Central memory CD4-positive, alpha-beta T cell (primary cell): ENCODE data around the gene SHLD1.
"Not testable (repeated sequence)": the region's sequence is repeated elsewhere in the genome, so short reads cannot be mapped to it uniquely, and the experiment has no call there.

Source experiments
- DNase-seq: peaks from one replicate; pipeline ENCODE4 v3.0.0; 2022
- total RNA-seq, 3 experiments: gene quantifications; one replicate each; lab custom pipeline; 2026; lab: John Stamatoyannopoulos, UW

The SHLD1 gene, protein sequence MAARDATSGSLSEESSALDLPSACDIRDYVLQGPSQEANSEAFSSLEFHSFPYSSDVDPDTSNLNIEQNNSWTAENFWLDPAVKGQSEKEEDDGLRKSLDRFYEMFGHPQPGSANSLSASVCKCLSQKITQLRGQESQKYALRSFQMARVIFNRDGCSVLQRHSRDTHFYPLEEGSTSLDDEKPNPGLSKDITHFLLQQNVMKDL
- total RNA-seq: 7.1 to 10.0 (median 9.2) reads per million in 3 experiments

DNA sequence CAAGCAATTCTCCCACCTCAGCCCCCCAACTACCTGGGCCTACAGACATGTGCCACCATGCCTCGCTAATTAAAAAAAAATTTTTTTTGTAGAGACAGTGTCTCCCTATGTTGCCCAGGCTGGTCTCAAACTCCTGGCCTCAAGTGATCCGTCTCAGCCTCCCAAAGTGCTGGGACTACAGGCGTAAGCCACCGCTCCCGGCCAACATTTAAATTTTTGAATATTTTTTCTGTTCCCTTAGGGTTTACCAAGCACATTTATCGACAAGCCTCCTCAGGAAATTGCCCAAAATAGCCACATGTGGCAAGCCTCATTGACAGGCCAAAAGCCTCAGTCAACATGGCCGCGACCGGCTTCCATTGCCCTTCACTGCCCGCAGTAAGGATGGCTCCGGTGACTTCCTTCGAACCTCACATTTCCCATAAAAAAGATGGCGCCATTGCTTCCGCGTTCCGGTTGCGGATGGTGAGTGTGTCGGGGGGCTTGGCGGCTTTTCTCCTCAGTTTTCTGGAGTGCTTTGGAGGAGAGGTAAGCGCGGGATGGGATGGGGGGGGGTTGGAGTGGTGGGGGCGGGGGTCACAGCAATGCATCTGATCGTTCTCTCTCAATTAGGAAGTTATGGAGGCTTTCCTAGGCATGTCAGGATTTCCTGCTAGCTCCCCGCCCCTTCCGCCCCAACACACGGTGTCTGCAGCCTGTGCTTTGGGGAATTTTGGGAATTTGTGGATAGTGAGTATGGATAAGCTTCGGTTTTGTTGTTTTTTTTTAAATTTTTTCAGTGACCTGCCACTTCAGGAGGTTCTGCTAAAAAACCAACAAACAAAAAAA, at the start of gene SHLD1:
Gene SHLD1 (plus strand): TSS at position 450 of the 828 bp plus-strand sequence. CDS start 22,465 bp downstream, outside the sequence.
- peak; percentile 77 for DNase-seq

DNA sequence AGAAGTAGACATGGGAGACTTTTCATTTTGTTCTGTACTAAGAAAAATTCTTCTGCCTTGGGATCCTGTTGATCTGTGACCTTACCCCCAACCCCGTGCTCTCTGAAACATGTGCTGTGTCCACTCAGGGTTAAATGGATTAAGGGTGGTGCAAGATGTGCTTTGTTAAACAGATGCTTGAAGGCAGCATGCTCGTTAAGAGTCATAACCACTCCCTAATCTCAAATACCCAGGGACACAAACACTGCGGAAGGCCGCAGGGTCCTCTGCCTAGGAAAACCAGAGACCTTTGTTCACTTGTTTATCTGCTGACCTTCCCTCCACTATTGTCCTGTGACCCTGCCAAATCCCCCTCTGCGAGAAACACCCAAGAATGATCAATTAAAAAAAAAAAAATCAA, 47.9 kb upstream of the SHLD1 start:
- not testable (repeated sequence) for DNase-seq

DNA sequence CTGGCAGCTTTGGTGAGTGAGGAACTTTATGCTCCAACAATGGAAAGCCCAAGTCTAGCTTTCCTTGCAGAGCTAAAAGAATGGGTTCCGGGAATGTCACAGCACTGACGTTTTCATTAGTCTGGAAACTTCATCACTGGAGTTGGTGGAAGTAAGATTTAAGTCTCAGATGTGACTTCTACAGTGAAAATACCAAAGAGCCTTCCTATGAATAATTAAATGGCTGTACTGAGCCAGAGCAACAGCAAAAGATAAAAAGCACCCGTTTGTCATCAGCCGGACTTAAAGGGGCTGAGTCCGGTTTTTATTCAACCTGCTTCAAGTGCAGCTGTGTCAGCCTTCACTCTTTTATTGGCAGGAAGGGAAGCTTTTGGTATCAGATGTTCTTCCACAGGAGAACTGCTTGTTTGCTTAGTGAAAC, 46.5 kb upstream of the SHLD1 start:
- DNase-seq: no peak

DNA sequence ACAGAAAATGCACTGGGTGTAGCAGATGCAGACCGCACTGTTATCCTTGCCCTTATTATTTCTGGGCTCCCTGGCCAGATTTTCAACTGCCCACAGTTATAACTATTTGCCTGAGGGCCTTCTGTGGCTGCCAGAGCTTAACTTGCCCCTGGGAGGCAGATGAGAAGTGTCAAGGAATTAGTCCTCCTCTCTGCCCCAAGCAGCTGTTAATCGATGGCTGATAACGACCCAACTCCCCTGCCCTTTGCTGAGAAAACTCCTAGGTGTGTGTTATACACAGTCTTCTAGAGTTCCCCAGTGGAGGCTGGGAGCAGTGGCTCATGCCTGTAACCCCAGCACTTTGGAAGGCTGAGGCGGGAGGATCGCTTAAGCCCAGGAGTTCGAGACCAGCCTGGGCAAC, 44.4 kb upstream of the SHLD1 start:
- DNase-seq: no peak

DNA sequence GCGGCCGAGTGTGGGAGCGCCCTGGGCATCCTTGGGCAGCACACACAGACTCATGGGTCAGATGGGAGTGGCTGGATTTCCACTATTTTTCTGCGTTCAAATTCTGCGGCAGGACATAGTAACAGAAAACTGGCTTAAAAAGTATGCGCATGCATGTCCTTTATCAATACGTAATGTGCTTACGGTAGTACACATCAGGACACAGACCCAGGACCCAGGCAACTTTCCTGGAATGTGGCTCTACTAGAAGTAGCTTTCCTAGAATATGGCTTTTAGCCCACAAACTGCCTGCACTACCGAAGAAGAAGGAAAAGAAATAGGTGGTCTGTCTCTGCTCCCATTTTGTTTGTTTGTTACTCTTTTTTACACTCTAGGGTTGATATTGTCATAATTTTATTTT, 43.4 kb upstream of the SHLD1 start:
- no peak for DNase-seq

DNA sequence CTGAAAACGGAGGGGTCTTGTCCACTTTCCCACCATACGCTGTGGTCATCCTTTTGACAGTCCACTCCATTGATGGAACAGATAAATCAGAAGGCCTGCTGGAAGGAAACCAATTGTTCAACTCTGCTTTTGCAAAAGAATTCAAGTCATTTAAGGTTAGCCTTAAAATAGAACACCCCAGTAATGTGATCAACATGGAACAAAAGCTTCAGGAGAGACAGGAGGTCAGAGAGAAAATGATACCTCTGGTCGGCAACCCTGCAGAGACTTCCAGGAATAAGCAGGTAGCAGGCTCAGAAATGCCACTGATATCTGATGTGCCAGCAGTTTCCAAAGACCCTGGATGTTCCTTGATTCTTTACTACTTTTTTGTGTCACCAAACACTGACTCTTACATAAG, 39.6 kb upstream of the SHLD1 start:
- DNase-seq: no peak

DNA sequence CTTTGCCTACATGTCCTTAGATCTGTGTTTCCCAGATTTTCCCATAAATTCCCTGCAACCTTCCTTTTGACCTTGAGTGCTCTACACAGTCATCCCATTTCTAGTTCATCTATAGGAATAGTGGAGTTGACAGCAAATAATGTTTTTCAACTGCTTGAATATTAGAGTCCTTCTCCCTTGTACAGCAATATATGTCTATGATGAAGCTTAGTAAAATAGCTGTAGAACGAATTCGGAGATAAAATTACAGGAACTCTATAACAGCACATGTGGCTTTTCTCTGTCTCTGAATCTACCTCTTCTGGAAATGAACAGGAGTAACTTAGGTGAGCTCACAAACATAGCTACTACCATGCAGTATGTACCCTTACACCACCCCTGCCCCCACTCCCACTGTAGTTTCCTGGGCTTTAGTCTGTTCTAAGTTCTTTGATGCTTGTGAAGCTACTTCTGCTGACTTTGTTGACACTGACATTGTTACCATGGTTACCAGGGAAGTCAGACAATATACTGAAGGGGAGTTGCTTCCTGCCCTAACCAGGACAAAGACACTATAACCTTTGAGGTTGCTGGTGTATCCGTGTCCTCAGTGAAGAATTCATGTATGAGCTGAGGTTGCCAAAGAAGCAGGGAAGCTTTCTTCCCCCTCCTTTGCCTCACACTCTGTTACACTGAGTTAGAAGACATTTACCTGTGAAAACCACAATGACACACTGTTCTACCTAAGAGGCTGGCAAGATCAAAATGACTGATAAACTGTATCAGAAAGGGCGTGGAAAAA, 35.8 kb upstream of the SHLD1 start:
- DNase-seq: peak; percentile 98

DNA sequence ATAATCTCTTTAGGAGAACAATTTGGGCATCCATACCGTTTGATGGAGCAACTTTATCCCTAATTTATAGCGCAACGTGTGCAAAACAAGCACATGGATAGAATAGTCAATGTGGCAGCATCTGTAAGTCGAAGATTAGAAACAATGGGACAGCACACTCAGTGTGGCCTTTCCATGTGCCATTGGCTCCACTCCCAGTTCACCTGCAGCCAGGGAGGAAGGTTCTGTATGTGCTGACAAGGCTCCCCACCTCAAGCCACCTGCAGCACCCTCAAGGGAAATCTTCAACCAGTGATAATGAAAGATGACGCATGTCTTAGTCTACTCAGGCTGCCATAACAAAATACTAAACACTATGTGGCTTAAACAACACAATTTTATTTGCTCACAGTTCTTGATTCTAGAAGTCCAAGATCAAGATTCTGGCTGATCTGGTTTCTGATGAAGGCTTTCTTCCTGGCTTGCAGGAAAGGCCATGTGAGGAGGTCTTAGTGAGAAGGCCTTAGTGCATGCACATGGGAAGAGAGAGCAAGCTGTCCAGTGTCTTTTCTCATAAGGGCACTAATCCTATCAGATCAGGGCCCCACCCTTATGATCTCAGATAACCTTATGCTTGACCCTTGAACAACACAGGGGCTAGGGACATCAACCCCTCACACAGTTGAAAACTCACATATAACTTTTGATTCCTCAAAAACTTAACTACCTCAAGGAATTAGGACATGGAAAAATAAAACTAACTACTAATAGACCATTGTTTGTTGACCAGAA, 34.9 kb upstream of the SHLD1 start:
- no peak for DNase-seq

DNA sequence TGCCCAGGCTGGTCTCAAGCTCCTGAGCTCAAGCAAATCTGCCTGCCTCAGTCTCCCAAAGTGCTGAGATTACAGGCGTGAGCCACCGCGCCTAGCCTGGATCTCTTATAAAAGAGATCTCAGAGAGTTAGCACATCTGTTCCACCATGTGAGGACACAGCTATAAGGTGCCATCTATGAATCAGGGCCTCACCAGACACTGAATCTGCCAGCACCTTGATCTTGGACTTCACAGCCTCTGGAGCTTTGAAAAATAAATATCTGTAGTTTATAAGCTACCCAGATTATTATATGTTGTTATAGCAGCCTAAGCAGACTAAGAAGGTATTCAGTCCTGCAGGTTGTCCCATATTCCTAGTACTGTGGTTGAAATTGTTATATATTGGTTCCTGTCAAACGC, 33.2 kb upstream of the SHLD1 start:
- DNase-seq: no peak

DNA sequence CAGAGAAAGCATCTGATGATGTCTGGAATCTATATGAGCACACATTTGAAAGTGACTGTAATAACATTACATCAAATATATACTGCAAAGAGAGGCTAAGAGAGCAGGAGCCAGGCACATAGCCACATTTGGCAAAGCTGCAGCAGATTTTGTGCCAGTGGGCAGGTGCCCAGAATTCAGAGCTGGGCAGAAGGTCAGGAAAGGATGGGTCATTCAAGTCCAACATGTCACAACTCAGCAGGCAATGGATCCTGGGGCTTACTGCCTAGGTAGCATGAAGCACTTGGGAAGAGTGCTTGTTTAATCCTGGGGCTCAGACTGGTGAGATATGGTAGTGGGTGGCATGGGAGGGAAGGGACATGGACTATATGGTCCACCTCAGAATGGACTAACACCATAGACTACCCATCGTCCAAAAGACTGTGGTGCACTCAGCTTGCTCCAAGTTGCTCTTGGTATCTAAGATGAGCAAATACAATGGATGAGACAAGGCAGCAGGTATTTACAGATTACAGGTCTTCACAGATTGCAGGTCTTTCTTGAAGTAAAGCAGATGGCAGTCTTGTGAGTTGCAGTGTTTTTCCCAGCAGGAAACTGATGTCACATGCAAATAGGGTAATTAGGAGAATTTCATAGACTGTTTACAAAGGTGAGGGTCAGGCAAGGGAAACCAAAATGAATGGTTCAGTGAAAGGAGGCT, 31.2 kb upstream of the SHLD1 start:
- no peak for DNase-seq

DNA sequence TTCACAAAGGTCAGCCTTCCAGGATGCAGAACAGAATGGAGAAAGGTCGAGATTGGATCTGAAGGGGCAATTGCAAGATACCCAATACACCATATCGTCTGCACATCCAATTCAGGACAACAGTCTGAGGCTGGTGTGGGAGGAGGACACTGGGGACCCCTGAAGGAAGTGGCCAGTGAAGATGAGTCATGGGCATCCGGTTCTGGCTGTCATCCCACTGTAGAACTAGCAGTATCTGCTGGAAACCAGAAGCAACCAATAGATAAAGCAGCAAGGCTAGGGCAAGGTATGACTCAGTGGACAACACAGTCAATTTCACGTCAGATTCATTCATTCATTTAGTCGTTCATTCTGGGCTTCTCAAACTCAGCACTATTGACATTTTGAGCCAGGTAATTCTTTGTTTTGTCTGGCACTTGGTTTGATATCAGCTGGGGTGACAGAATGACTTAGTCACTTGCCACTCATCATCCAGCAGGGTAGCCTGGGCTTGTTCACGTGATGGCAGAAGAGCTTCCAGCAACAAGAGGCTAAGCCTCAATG, 30.3 kb upstream of the SHLD1 start:
- no peak for DNase-seq

DNA sequence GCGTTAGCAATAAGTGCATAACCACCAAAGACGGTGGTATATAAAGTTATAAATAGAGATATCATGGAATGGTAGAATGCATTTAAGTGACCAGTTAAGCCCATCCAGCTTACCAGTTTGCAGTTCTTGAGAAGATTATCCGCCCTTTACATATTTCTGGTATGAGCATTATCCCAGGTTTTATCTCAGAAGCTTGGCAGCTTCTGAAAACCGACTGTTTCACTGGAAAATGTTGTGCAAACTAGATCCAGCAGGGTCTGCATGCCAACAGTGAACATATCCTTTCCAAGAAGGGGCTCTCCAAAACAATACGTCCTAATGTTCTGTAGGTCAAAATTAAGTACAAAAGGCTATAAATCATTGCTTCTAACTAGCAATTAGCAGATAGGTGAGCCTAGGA, 29.5 kb upstream of the SHLD1 start:
- no peak for DNase-seq

DNA sequence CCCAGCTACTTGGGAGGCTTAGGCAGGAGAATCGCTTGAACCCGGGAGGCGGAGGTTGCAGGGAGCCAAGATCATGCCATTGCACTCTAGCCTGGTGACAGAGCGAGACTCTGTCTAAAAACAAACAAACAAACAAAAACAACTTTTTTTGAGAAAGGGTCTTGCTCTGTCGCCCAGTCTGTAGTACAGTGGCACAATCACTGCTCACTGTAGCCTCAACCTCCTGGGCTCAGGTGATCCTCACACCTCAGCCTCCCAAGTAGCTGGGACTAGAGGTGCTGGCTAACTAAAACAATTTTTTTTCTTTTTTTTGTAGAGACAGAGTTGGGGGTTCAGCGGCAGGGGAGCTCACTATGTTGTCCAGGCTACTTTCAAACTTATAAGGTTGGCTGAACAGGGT, 28.8 kb upstream of the SHLD1 start:
- not testable (repeated sequence) for DNase-seq

DNA sequence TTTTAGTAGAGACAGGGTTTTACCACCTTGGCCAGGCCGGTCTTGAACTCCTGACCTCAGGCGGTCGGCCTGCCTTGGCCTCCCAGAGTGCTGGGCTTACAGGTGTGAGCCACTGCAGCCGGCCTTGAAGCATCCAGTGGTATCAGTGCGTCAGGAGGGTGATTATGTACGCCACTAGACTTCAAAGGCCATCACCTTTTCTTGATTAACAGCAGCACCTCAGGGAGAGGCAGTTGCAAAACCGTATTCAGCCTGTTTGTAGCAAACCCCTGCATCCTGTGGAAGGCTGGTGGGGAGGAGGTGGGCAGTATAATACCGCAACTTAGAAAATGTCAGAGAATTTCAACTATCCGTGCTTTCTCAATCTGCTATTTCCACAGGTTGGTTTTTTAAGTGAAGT, 27.3 kb upstream of the SHLD1 start:
- DNase-seq: no peak

DNA sequence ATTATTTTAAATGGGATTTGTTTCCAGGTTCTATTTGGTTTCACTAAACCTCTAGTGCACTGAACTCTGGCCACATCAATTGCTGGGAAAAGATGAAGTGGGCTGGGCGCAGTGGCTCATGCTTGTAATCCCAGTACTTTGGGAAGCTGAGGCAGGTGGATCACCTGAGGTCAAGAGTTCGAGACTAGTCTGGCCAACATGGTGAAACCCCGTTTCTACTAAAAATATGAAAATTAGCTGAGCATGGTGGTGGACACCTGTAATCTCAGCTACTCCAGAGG, 25.1 kb upstream of the SHLD1 start:
- DNase-seq: not testable (repeated sequence)

DNA sequence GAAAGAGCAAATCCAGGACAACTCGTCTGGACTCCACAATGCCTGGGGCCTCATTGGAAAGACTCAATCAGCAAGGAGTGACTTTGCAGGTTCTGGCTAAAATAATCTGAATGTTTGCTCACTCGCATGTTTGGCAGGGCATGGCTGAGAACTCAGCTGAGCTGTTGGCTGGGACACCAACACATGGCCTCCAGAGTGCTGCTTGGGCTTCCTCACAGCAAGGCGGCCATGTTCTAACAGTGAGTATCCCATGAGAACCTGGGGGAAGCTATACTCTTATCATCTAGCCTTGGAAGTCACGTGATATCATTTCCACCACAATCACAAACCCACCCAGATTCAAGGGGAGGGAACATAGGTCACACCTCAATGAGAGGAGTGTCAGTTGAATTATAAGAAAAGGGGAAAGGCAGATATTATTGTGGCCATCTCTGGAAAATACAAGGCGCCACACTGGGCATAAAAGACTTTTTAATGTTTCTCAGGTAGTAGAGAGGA, 23.1 kb upstream of the SHLD1 start:
- no peak for DNase-seq

DNA sequence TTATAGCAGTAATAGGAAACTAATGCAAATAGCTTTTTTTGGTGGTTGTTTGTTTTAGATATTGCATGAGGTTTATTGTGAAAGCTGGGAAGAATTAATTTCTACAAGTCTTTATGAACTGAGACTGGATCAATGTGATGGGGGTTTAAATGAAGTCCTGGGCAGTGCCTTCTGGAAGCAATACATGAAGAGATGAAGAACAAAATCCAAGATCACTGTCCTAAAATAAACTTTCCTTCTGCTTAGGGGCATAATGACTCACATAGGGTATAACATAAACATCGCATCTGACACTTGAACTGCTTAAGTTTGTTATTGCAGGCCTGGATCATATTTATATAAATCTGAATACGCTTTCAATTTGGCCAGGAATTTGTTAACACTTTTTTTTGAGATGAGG, 20.9 kb upstream of the SHLD1 start:
- DNase-seq: no peak

DNA sequence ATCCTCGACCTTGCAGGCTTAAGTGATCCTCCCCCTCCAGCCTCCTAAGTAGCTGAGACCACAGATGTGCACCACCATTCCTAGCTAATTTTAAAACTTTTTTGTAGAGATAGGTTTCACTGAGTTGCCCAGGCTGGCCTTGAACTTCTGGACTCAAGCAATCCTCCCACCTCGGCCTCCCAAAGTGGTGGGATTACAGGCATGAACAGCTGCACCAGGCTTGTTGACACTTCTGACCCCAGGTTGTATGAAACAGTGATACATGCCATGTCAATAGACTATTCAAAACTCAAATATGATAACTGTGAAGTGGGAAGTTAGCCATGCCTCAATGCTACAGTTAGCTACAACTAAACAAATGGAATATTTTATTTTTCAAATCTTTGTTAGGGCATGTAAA, 20.1 kb upstream of the SHLD1 start:
- DNase-seq: no peak

DNA sequence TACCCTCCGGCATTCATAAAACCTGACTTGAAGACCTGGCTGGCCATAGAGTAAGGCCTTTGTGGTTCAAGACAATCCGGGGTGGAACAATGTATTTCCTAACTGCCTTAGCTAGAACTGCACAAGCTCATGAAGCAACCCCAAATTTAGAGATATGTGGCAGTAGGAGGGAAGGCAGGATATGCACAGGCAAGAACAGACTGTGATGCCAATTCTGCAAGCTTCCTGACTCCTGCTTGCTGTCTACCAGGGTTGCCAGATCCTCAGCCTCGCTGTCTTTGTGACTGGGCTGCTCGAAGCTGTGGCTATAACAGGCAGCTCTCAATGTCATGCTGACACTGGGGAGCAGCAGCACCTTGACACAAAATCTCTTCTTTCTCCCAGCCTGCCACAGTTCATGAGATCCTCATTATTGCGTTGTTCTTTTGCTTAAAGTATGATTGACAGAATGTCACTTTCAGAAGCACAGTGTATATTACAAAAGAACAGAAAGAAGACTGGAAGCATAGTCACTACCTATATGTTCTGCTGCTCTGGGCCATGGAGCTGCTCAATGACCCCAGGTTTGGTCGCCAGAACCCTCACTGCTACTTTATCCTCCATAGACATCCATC, 18.3 kb upstream of the SHLD1 start:
- DNase-seq: no peak

DNA sequence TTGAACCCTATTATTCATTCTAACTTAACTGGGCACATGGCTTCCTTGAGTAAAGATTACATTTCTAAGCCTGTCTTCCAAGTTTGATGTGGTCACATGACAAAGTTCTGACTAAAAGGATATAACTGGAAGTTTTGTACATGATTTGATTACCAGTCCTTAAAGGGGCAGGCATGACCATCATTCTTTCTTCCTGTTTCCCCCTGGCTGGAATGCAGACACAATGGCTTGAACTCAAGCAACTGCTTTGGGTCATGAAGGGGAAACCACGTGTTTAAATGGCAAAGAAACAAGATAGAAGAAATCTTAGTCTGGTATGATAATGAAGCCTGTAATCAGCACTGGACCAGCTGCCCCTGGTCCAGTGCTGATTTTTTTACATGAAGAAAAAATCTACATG, 15.6 kb upstream of the SHLD1 start:
- no peak for DNase-seq

DNA sequence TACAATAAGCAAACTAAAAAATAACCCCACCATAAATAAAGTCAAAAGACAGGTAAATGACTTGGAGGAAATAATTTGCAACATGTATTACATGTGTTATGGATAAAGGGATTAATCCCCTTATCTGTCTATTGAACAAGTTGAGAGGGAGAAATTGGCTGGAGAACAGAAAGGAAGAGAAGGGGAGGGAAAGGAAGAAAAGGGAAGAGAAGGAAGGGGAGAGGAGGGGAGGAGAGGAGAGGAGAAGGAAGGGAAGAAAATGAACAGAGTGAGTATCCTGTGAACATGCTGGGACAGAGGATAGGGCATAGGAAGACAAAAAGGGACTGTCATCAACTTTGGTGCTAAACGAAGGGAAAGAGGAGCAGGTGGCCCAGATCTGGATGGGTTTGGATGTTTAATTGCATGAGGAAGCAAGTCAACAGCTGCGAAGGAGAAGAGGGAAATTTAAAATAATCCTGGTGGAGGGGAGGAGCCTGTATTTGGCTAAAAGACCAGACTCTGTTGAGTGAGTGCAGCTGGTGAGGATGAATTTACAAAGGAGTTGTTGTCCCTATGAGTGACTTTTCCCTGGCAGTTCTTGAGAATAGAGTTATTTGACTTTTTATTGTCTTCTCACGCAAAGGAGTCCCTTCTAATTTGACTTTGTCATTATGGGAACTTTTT, 14.2 kb upstream of the SHLD1 start:
- no peak for DNase-seq
